Brain microvascular endothelial cell (primary cell): ENCODE data around the gene IL17D.
"Not testable (repeated sequence)": the region's sequence is repeated elsewhere in the genome, so short reads cannot be mapped to it uniquely, and the experiment has no call there.

Experiments
- DNase-seq: peaks from one replicate; pipeline ENCODE4 v3.0.0-alpha.2; 2020
- H3K27ac ChIP-seq: fragments of 250-450 bp; sonication (Bioruptor Pico); 2 replicates; pipeline ENCODE4 v1.5.1; 2020; ENCODE audit warnings: mild to moderate bottlenecking, moderate library complexity
- H3K27me3 ChIP-seq: fragments of 250-450 bp; sonication (Bioruptor Pico); replicated peaks from 2 replicates; pipeline ENCODE4 v1.5.1; 2020; ENCODE audit warnings: mild to moderate bottlenecking
- H3K36me3 ChIP-seq: fragments of 250-450 bp; sonication (Bioruptor Pico); replicated peaks from 2 replicates; pipeline ENCODE4 v1.5.1; 2020; ENCODE audit warnings: mild to moderate bottlenecking
- H3K4me3 ChIP-seq: 2 replicates; pipeline ENCODE4 v1.5.1; 2011; ENCODE audit warnings: low read depth, mild to moderate bottlenecking, control low read depth, low read length, moderate library complexity
- CTCF ChIP-seq: IDR thresholded peaks from 2 replicates; pipeline ENCODE4 v1.5.1; 2011; ENCODE audit warnings: low read depth, mild to moderate bottlenecking, moderate library complexity, low read length, control low read depth, inconsistent platforms; ENCODE audit errors: missing control alignments
- in situ Hi-C: cut with HindIII; loops from 2 replicates; pipeline ENCODE4 v1.10.0; 2017; ENCODE audit warnings: low sequenced_read_pairs, low pct_ligation_motif_present

Gene IL17D

GRCh38 chr13:20679879-20680278, 23.6 kb upstream of the IL17D start:
- H3K36me3 ChIP-seq: no peaks in the 10 kb centered on the region
- DNase-seq: no peak
- in situ Hi-C loops: no loop called here
- H3K27me3 ChIP-seq: no peaks in the 10 kb centered on the region
- H3K4me3 ChIP-seq: no peak overlapping the region
- no peak overlapping the region for H3K27ac ChIP-seq
- no peak for TF ChIP-seq CTCF

- in situ Hi-C loops: no loop called here
- H3K4me3 ChIP-seq: no peak overlapping the region
- H3K27me3 ChIP-seq: no peaks in the 10 kb centered on the region
- no peak overlapping the region for H3K27ac ChIP-seq
- H3K36me3 ChIP-seq: no peaks in the 10 kb centered on the region
- no peak for TF ChIP-seq CTCF
- no peak for DNase-seq
Measured at GRCh38 chr13:20680416-20681080, 23.0 kb upstream of the IL17D start.

- H3K27ac ChIP-seq, in situ Hi-C loops, H3K4me3 ChIP-seq, H3K36me3 ChIP-seq, H3K27me3 ChIP-seq: not testable (repeated sequence)
- DNase-seq: peak; percentile 37
Measured at GRCh38 chr13:20681481-20681880, 22.0 kb upstream of the IL17D start.

- H3K27ac ChIP-seq: no peak overlapping the region
- no peaks in the 10 kb centered on the region for H3K27me3 ChIP-seq
- DNase-seq: no peak
- no peak for TF ChIP-seq CTCF
- no peak overlapping the region for H3K4me3 ChIP-seq
- in situ Hi-C loops: no loop called here
- no peaks in the 10 kb centered on the region for H3K36me3 ChIP-seq
Measured at GRCh38 chr13:20682061-20682460, 21.4 kb upstream of the IL17D start.

- Histone ChIP-seq H3K27me3 (no peaks in the 10 kb centered on the region), H3K4me3 (no peak overlapping the region), H3K36me3 (no peaks in the 10 kb centered on the region), H3K27ac (no peak overlapping the region)
- no peak for DNase-seq
- in situ Hi-C loops: no loop called here
- no peak for TF ChIP-seq CTCF
Measured at GRCh38 chr13:20684041-20684440, 19.5 kb upstream of the IL17D start.

GRCh38 chr13:20684546-20684945, 19.0 kb upstream of the IL17D start:
- H3K27me3 ChIP-seq: no peaks in the 10 kb centered on the region
- in situ Hi-C loops: no loop called here
- no peak overlapping the region for H3K27ac ChIP-seq
- H3K36me3 ChIP-seq: no peaks in the 10 kb centered on the region
- no peak overlapping the region for H3K4me3 ChIP-seq
- DNase-seq: no peak
- peak; percentile 3 for TF ChIP-seq CTCF
